GM21737 (cell line): ENCODE results near the gene ROPN1L.
A peak's percentile ranks its signal among the peaks of the same experiment; 100 is the strongest.

Source experiments
- ATAC-seq: cut with Tn5 transposase; IDR thresholded peaks from one replicate; pipeline ENCODE4 v1.9.1; 2021; ENCODE audit warnings: mild to moderate bottlenecking, moderate library complexity; ENCODE audit not compliant: unreplicated experiment

Gene ROPN1L

GRCh38 chr5:10427201-10427600 lies 14.5 kb upstream of the ROPN1L start:
- no peak for ATAC-seq

DNA sequence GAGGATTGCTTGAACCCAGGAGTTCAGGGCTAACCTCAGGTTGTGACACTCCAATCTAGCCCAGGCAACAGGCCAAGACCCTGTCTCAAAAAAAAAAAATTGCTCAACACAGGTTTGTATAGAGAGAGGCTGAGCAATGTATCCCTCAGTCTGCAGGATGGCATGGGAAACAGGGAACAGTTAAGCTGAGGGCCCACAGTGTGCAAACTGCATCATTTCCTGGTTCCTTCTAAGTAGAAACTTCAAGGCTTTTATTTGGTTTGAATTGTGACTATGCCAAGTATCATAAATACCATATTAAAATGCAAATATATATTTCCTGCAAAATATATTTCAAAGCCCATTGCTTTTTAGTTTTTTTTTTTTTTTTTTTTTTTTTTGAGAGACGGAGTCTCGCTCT lies 13.7 kb upstream of the ROPN1L start:
- ATAC-seq: no peak

DNA sequence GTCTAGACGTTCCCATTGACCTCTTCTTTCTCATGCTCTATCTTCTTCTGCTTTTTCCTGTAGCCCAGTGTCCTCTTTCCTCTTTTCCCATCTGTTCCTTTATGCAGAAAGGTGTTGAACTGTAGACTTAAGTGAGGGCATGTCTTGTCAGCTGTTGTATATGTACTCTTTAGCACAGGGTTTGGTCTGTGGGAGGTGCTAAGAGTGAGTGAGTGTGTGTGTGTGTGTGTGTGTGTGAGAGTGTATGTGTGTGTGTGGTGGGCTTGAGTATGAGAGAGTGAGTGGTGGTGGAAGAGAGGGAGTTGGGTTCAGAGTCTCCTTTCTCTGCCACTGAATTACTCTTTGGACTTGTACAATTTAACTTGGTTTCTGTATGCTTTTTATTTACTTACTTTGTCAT lies 10.3 kb upstream of the ROPN1L start:
- ATAC-seq: no peak

DNA sequence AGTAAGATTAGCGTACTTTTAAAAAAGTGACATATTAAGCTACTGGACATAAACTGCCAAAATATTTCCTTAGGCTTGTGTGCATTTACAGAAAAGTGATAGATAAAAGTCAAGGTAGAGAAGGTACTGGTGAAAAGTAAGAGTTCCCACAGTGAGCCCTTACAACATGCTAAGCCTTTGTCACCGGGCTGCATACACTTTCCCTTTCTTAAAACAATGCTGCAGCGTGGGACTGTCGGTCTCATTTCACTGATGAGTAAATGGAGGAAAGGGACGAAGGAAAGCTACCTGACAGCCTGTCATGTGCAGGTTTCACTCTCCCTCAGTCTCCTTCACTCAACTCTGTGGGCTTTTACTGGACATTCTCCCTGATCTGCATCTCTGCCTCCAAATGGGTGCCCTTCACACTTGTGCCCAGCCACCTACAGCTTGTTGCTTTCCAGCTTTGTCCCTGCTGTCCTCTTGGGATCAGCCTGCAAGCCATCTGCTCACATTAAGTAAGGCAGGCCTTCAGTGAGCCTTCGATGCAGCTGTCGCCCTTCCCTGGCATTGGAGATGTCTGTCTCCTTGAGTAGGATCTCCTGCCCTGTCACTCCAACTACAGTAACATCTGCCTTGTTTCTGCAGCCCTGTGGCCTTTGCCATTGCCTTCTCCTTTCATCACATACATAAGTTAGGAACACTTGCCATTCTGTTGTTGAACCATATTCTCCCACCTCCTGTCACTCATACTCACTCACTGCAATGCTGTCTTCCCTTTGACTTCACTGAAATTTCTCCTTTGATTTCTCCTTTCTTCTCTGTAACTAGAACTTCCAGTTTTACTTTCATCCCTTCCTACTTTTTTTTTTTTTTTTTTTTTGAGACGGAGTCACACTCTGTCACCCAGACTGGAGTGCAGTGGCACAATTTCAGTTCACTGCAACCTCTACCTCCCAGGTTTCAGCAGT lies 9.3 kb upstream of the ROPN1L start:
- ATAC-seq: no peak

DNA sequence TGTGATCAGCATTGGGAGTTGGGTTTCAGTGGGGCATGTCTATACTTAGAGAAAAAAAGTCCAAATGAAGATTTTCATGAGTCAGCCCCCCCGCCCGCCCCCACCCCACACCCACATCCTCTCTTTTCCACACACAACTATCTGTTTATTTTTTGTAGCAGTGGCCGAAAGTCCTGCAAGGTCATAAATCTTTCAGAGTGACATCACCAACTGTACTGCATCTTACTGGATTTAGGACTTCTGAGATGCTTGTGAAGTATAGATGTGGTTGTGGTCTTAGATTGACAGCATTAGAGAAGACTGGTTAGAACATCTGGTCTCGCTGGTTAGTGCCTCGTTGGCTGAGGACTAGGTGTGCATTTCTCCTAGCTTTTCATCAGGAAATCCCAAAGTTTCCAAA lies 7.3 kb upstream of the ROPN1L start:
- ATAC-seq: no peak

DNA sequence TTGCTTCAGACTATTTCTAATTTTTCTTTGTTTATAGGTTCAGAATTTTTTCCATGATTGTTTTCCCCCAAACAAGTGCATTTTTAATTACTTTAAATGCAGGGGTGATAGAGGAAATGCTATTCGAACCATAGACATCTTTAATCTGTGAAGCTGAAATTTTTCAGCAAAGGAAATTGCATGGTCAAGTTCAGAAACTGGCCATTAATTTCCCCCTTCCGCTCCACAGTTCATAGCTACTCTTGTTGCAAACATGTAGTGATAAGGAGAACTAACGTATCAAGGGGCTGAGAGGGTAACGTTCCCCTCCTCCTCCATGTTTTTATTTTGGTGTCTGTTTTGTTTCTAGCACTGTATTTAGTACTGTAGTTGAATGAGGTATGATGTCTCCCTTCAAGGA lies 3.4 kb upstream of the ROPN1L start:
- ATAC-seq: no peak

DNA sequence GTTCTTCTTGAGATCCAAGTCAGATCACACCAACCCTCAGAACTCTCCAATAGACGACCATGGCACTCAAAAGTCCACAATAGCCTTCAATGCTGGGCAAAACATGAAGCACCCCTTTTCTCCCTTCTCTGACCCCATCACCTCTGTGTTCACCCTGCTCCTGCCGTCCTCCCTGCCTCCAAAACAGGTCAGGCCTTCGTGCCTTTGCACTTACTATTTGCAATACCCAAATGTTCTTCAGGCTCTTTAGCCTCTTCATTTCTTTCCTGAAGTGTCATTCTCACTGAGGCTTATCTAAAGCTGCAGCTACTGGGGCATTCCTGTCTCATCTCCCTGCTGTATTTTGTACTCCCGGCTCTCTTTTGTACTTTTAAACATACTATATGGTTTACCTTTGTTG lies 2.0 kb upstream of the ROPN1L start:
- no peak for ATAC-seq

DNA sequence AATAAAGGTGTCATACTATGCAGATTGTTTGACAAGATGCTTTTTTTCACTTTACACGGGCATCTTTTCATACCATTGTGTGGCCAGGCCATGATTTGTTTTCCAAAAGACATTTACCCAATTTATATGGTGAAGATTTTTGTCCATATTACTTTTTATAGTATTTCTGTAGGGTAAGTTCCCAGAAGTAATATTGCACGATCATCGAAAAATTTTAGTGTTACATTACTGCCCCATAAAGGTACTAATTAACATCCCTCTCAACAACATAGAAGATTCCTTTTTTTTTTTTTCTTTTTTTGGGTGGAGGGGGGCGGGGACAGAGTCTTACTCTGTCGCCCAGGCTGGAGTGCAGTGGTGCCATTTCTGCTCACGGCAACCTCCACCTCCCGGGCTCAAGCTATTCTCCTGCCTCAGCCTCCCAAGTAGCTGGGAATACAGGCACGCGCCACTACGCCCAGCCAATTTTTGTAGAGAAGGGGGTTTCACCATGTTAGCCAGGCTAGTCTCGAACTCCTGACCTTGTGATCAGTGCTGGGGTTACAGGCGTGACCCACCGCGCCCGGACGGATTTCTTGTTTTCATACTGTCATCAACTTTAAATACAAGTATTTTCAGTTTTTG lies 1.2 kb upstream of the ROPN1L start:
- no peak for ATAC-seq

GRCh38 chr5:10441992-10442435 lies 335 bp downstream of the ROPN1L start:
- ATAC-seq: peak; percentile 35

DNA sequence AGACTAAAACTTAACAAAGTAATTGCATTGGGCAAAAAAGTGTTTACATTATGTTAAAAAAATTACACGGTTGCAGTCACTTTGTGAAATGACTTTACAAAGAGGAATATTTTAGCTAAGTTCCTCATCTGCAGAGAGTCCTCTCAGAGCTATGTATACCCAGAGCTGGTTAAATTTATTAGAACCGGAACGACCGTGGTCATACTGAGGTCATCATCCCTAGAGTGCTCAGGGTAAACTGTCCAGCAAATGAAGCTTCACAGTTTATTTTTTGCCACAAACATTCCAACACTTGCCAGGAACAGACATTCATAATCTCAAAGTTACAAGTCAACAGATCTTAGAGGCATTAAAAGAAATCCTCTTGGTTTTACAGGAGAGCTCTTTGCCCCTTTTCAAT lies 897 bp downstream of the ROPN1L start:
- ATAC-seq: no peak

DNA sequence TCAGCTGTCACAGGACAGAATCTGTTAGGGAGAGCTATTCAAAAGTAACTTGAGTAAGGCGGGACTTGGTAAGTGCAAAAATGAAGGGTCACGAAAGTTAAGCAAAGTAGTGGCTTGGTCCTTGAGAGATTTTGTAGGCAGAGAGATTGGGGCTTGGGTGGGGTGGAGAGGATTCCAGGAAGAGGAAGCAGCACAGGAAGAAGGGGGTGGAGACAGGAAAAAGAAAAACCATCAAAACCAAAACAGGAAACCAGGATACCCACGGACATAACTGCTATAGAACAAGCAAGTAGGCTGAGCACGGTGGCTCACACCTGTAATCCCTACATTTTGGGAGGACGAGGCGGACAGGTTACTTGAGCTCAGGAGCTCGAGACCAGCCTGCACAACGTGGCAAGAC lies 3.7 kb downstream of the ROPN1L start:
- ATAC-seq: no peak

DNA sequence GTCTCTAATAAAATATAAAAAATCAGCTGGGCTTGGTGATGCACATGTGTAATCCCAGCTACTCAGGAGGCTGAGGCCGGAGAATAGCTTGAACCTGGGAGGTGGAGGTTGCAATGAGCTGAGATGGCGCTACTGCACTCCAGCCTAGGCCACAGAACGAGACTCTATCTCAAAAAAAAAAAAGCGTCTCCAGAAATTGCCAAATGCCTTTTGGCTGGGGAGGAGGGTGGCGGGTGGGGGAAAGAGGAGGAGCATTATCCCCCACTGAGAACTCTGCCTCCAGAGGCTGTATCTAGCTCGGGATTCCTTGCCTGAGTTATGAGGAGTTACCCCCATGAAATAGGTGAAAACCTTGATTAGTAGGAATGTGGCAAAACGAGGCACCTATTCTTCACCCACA lies 4.8 kb downstream of the ROPN1L start:
- ATAC-seq: no peak

DNA sequence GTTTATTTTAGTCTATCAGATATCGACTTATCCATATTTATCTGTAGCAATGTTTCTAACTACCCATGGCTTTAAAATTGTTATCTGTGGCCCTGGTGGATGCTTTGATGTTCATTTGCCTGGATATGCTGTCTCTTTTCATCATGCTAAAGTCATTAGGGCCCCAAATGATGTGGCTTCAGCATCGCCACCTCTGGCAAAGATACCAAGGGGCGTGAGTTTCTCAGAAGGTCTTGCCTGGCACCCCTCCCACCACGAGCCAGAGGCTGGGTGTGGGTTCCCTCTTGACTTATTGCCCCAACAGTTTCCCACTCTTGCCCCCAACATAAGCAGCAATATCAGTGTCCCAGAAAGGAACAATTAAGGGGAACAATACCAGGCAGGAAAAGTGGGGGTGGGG lies 5.4 kb downstream of the ROPN1L start:
- no peak for ATAC-seq

GRCh38 chr5:10448754-10449360 lies 7.2 kb downstream of the ROPN1L start:
- no peak for ATAC-seq

GRCh38 chr5:10451137-10451824 lies 9.6 kb downstream of the ROPN1L start:
- ATAC-seq: no peak

- peak; percentile 80 for ATAC-seq
Observed at GRCh38 chr5:10452768-10453331, 11.2 kb downstream of the ROPN1L start.

- ATAC-seq: no peak
Observed at GRCh38 chr5:10453545-10453944, 11.9 kb downstream of the ROPN1L start.

GRCh38 chr5:10454591-10455276 lies 13.1 kb downstream of the ROPN1L start:
- ATAC-seq: no peak

- ATAC-seq: no peak
Observed at GRCh38 chr5:10455277-10455670, 13.6 kb downstream of the ROPN1L start.
